ENCODE results near the gene GLI3.

GLI3 gene

GRCh38 chr7:42081671-42082070 is 155.3 kb downstream of the GLI3 start:
- DNase-seq (ENCODE audit: low spot score): no peak

- no peak for DNase-seq (ENCODE audit: low spot score)
Measured at GRCh38 chr7:42080841-42081586, 156.0 kb downstream of the GLI3 start.

GRCh38 chr7:42077271-42078135 is 159.5 kb downstream of the GLI3 start:
- DNase-seq (ENCODE audit: low spot score): no peak

GRCh38 chr7:42076870-42077269 is 160.1 kb downstream of the GLI3 start:
- DNase-seq (ENCODE audit: low spot score): no peak

- no peak for DNase-seq (ENCODE audit: low spot score)
Measured at GRCh38 chr7:42075418-42075817, 161.6 kb downstream of the GLI3 start.

- DNase-seq (ENCODE audit: low spot score): no peak
Measured at GRCh38 chr7:42074076-42074475, 162.9 kb downstream of the GLI3 start.

- no peak for DNase-seq (ENCODE audit: low spot score)
Measured at GRCh38 chr7:42071372-42072261, 165.4 kb downstream of the GLI3 start.

- no peak for DNase-seq (ENCODE audit: low spot score)
Measured at GRCh38 chr7:42070068-42070467, 166.9 kb downstream of the GLI3 start.

- DNase-seq (ENCODE audit: low spot score): no peak
Measured at GRCh38 chr7:42069590-42069989, 167.4 kb downstream of the GLI3 start.

- DNase-seq (ENCODE audit: low spot score): no peak
Measured at GRCh38 chr7:42068554-42069280, 168.3 kb downstream of the GLI3 start.

GRCh38 chr7:42065942-42066341 is 171.1 kb downstream of the GLI3 start:
- no peak for DNase-seq (ENCODE audit: low spot score)

GRCh38 chr7:42065015-42065414 is 172.0 kb downstream of the GLI3 start:
- no peak for DNase-seq (ENCODE audit: low spot score)

GRCh38 chr7:42064534-42064933 is 172.5 kb downstream of the GLI3 start:
- DNase-seq (ENCODE audit: low spot score): no peak

- DNase-seq (ENCODE audit: low spot score): no peak
Measured at GRCh38 chr7:42059275-42059674, 177.7 kb downstream of the GLI3 start.

- no peak for DNase-seq (ENCODE audit: low spot score)
Measured at GRCh38 chr7:42057331-42057730, 179.7 kb downstream of the GLI3 start.

GRCh38 chr7:42055171-42055570 is 181.8 kb downstream of the GLI3 start:
- DNase-seq (ENCODE audit: low spot score): no peak

GRCh38 chr7:42053834-42054233 is 183.2 kb downstream of the GLI3 start:
- DNase-seq (ENCODE audit: low spot score): no peak

GRCh38 chr7:42049761-42050160 is 187.2 kb downstream of the GLI3 start:
- DNase-seq (ENCODE audit: low spot score): no peak

- DNase-seq (ENCODE audit: low spot score): no peak
Measured at GRCh38 chr7:42046483-42046882, 190.5 kb downstream of the GLI3 start.

GRCh38 chr7:42045961-42046360 is 191.0 kb downstream of the GLI3 start:
- DNase-seq (ENCODE audit: low spot score): no peak

- DNase-seq (ENCODE audit: low spot score): no peak
Measured at GRCh38 chr7:42039921-42040320, 197.1 kb downstream of the GLI3 start.

- DNase-seq (ENCODE audit: low spot score): no peak
Measured at GRCh38 chr7:42035210-42035609, 201.8 kb downstream of the GLI3 start.

Data from CD4-positive, alpha-beta T cell treated with Interleukin-2 at 100 ng/mL for 4 hours (primary cell).